PC-9 (cell line): ENCODE measurements around the gene PNPLA2.

Experiments
- CTCF ChIP-seq: fragments of 200-600 bp; sonication (generic); conservative IDR thresholded peaks from 2 replicates; pipeline ENCODE4 v1.6.1; 2017; ENCODE audit warnings: mixed run types, antibody characterized with exemption, mild to moderate bottlenecking, moderate library complexity
- EZH2 ChIP-seq: fragments of 200-600 bp; sonication (generic); IDR thresholded peaks from 2 replicates; pipeline ENCODE4 v1.8.0; 2017; ENCODE audit warnings: antibody characterized with exemption, low read depth

DNA sequence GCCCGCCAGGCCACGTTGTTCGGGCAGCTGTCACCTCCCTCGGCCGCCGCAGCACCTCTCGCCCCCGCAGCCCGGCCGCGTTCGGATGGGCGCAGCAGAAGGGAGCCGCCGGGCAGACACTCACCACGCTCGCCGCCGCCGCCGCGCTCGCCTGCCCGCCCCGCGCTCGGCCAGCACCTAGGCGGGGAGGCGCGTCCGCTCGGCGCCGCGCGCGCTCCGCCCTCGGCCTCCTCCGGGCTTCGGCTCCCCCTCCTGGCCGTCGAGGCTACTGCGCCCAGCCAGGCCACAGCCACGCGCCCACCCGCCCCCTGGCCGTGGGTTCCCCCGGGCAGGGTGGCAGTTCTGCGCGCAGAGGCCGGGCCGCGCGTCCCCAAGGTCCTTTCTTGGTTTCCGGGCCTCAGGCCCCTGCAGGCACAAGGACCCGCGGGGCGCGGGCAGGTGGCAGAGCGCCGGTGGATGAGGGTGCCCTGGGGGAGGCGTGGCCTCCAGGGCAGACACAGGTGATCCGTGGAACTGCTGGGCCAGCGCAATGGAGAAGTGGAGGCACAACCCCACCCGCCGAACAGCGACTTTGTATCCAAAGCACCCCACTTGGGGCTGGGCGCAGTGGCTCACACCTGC is 20.5 kb upstream of the PNPLA2 start, which contains the start of gene SLC25A22:
- peak; percentile 75 for TF ChIP-seq CTCF
- TF ChIP-seq EZH2 = no peak
